WI38 (cell line): ENCODE measurements around the gene SNX32.
A peak's percentile ranks its signal among the peaks of the same experiment; 100 is the strongest.

Experiments
- H3K4me3 ChIP-seq: 2 replicates; pipeline ENCODE4 v1.5.1; 2011; ENCODE audit warnings: low read depth, mild to moderate bottlenecking, control low read depth, low read length
- TF ChIP-seq, protein P1 (sequence below): IDR thresholded peaks from 2 replicates; pipeline ENCODE4 v1.5.1; 2012; ENCODE audit warnings: low read depth, mild to moderate bottlenecking, control low read depth, low read length

The SNX32 gene

DNA sequence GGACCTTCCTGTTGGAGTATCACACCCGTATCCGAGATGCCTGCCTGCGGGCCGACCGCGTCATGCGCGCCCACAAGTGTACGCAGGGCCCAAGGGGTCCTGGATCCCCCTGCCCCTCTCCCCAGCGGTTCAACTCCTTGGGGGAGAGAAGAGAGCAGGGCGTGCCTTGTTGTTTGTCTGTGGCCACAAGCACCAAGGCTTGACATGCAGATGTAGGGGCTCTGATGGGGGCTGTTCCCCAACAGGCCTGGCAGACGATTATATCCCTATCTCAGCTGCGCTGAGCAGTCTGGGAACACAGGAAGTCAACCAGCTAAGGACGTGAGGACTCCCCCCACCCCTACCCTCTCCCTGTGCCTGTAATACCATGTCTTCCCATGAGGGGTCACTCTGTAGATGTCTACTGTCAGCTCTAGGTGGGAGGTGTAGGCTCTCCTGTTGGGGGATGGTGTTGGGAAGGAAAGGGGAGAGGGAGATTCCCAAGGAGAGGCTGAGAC is 17.4 kb downstream of the SNX32 start:
- TF ChIP-seq, protein P1, sequence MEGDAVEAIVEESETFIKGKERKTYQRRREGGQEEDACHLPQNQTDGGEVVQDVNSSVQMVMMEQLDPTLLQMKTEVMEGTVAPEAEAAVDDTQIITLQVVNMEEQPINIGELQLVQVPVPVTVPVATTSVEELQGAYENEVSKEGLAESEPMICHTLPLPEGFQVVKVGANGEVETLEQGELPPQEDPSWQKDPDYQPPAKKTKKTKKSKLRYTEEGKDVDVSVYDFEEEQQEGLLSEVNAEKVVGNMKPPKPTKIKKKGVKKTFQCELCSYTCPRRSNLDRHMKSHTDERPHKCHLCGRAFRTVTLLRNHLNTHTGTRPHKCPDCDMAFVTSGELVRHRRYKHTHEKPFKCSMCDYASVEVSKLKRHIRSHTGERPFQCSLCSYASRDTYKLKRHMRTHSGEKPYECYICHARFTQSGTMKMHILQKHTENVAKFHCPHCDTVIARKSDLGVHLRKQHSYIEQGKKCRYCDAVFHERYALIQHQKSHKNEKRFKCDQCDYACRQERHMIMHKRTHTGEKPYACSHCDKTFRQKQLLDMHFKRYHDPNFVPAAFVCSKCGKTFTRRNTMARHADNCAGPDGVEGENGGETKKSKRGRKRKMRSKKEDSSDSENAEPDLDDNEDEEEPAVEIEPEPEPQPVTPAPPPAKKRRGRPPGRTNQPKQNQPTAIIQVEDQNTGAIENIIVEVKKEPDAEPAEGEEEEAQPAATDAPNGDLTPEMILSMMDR, result peak; percentile 58
- no peak overlapping the region for H3K4me3 ChIP-seq

DNA sequence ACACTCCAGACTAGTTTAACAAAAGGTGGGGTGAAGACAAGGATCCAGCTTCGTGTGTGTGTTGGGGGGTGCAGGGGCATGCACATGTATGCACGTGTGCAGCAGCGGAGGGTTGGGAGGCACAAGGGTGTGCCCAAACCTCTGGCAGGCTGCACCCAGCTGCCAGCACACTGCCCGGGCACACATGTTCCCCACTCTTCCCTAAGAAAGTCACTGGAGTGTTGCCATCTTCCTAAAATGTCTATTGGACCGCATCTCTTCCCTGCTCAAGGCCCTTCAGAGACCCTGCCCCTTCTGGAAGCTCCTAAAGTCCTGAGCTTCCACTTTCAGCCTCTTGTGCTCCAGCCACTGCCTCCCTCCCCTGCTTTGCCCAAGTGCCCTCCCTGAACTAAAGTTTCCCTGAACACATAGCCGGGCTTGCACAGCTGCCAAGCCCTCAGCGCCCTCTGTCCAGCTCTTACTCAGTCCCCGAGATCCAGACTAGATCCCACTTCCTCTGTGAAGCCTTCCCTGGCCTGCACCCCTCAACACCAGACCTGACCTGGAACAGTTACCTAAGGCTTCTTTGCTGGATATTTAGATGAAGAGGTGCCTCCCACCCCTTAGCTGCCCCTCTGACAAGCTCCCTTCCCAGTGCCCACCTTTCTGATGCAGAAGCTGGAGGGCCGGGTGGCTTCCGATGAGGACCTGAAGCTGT is 18.2 kb downstream of the SNX32 start:
- H3K4me3 ChIP-seq, result no peak overlapping the region
- TF ChIP-seq, protein P1, result no peak

DNA sequence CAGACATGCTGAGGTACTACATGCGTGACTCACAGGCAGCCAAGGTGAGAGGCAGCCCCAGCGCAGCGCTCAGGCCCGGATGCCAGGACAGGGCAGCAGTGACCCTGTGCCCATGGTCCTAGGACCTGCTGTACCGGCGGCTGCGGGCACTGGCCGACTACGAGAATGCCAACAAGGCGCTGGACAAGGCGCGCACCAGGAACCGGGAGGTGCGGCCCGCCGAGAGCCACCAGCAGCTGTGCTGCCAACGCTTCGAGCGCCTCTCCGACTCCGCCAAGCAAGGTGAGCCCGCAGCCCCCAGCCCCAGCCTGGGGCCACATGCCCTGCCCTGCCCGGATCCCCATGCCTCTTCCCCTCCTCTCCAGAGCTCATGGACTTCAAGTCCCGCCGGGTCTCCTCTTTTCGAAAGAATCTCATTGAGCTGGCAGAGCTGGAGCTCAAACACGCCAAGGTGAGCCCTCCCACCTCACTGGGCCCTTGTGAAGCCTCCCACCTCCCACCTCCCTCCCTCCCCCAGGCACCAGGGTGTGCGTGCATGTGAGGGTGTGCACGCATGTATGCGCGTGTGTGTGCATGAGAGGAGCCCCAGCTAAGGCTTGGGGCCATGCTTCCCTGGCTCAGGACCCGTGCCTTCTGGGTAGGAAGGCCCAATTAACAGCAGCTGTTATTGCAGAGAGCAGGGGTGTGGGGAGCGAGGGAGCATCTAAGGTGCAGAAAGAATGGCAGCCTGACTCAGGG is 18.9 kb downstream of the SNX32 start:
- H3K4me3 ChIP-seq, result no peak overlapping the region
- TF ChIP-seq, protein P1, result no peak

DNA sequence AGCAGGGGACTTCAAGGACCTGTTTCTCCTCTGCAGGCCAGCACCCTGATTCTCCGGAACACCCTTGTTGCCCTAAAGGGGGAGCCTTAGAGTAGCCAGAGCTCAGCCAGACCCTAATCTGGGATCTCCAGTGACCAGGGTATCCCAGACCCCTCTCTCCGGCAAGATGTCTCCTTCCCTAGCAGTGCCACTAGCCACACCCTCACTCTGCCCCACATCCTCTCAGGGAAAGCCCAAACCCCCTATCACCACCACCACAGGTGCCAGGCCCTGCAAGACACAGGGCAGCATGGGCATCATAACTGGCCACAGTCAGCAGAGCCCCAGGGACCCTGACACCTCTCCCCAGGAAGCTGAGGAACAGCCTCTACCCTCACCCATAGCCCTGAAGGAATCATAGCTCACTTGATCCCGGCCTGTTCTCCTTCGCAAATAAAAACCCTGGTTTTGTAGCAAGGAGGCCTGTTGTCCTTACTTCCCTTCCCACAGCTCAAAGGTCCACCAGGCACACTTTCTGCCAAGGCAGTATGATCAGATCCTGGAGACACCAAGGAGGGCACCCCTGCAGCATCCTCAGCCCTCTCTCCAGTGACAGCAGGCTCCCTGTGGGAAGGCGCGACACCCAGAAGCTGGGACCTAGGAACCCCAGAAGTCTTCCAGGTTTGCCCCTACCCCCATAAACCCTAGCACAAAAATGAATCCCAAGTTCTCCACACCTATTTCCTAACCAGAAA is 19.6 kb downstream of the SNX32 start:
- H3K4me3 ChIP-seq, result no peak overlapping the region
- TF ChIP-seq, protein P1, result no peak

DNA sequence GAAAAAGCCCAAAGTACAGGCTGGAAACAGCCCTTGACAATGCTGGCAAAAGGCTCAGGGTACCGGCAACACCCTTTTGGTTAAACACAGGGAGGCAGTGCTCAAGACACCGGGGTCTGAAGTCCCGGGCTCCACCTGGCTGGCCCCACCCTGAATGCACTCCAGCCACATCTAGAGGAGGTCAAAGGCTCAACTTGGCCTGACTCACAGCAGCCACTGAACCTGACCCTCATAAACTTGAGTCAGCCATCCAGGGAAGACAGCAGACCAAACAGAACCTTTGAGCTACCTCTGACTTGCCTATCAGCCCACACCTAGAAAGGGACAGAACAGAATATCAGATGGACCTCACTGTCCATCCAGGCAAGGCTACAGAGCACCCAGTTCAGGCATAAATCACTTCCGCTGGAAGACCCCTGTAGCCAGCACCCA is 20.4 kb downstream of the SNX32 start:
- H3K4me3 ChIP-seq, result no peak overlapping the region
- TF ChIP-seq, protein P1, result no peak

DNA sequence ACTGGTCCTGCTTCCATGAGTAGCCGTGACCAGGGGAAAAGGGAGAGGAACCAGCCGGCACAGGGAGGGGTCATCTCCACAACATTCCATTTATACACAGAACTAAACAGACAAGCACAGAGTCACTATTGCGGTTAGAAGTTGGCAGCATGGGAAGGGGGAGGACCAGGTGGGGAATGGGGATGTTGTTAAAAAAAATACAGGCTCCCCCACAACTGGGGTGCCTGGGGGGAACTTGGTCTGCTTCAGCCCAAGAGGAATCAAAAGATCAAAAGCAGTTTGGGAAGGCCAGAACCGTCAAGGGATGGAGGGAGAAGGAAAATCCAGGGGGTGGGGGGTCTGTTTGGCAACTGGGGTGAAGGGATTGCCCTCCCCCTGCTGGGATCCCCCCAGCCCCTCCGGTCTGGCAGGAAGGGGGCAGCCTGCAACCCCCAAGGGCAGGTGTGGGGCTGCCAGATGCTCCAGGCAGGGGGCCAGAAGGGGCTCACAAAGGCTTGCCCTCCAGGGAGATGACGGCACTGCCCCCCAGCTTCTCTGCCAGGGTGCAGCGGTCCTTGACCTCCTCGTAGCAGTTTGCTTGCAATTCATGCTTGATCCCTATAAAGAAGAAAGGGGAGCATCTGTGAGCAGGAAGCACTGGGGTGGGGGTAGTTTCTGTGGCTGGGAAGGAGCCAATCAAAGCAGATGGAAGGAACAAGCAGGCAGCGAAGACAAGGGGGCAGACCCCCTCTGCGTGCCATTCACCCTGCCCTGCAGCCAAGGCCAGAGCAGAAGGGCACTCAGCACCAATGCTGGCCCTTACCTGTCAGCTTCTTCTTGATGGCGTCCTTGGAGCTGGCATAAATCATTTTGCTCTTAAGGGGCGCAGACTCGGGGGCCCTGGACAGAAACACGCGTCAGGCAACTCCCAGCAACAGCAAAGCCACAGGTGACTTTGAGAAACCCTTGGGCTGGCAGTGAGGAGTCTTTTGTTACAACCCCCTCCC is 21.4 kb downstream of the SNX32 start:
- H3K4me3 ChIP-seq, result peak overlapping the region; percentile 91; the same call in 1 of the 2 replicates
- TF ChIP-seq, protein P1, result no peak
